GM12878 (cell line): ENCODE data around the gene VSX1. TPM values are rescaled to one million over a fixed set of nuclear protein-coding genes. Genes with fewer than 3 reads are reported as not detected.

Experiments
- ATAC-seq: fragments of 200-7000 bp; cut with Tn5 transposase; 3 replicates; pipeline ENCODE4 v1.9.1; 2020; ENCODE audit warnings: mild to moderate bottlenecking, moderate library complexity
- BruUV-seq: library from RNA; stranded (reverse); fragments of 400-500 nt; replicated peaks from 2 replicates; lab custom pipeline; 2021; lab: Mats Ljungman, UMichigan
- CTCF ChIA-PET: fragments of 300-600 bp; sonication (Branson Sonifier 250); formaldehyde crosslinking; extraction: SDS; loops from one replicate; lab custom pipeline; 2021; ENCODE audit warnings: inconsistent platforms; lab: Yijun Ruan, JAX
- POLR2A ChIA-PET: fragments of 350-600 bp; formaldehyde crosslinking; extraction: SDS; loops from one replicate; lab custom pipeline; 2021; ENCODE audit warnings: inconsistent platforms; lab: Charles Lee
- RAD21 ChIA-PET: fragments of 300-600 bp; sonication (Branson Sonifier 250); formaldehyde crosslinking; loops from one replicate; lab custom pipeline; 2023; ENCODE audit warnings: antibody characterized with exemption; ENCODE audit not compliant: unreplicated experiment; lab: Charles Lee
- SMC1A ChIA-PET: fragments of 300-600 bp; sonication (Branson Sonifier 250); formaldehyde crosslinking; loops from one replicate; lab custom pipeline; 2023; ENCODE audit not compliant: unreplicated experiment, uncharacterized antibody; lab: Charles Lee
- DNase-seq: peaks from one replicate; pipeline ENCODE4 v3.0.0-alpha.2; 2011; ENCODE audit warnings: low read depth, low spot score
- FAIRE-seq: peaks from 3 replicates; lab custom pipeline; 2011; peaks lifted over from hg19 to GRCh38; lab: Jason Lieb, UNC
- H2AFZ ChIP-seq: 2 replicates; pipeline ENCODE4 v1.6.0; 2011; ENCODE audit warnings: low read depth, low read length, control low read depth; ENCODE audit not compliant: control insufficient read depth
- H3K27ac ChIP-seq: 2 replicates; pipeline ENCODE4 v1.5.1; 2011; ENCODE audit warnings: control low read depth; ENCODE audit not compliant: control insufficient read depth, insufficient read depth
- H3K27me3 ChIP-seq, 2 experiments: replicated peaks in 1 of 2; 2 replicates each; pipeline versions ENCODE4 v1.6.0 to v1.6.1; 2011; ENCODE audit warnings: low read length in 1 of 2; ENCODE audit not compliant: control insufficient read depth in 2 of 2, insufficient read depth in 2 of 2
- H3K36me3 ChIP-seq, 2 experiments: 2 replicates each; pipeline ENCODE4 v1.5.1; 2011; ENCODE audit warnings: low read length in 1 of 2; ENCODE audit not compliant: control insufficient read depth in 2 of 2, insufficient read depth in 2 of 2
- H3K4me1 ChIP-seq: 2 replicates; pipeline ENCODE4 v1.6.1; 2011; ENCODE audit warnings: mild to moderate bottlenecking, low read length, moderate library complexity, mixed read lengths; ENCODE audit not compliant: control insufficient read depth, insufficient read depth
- H3K4me2 ChIP-seq: 2 replicates; pipeline ENCODE4 v1.6.0; 2011; ENCODE audit warnings: control low read depth; ENCODE audit not compliant: control insufficient read depth, insufficient read depth
- H3K4me3 ChIP-seq: fragments of 200-600 bp; sonication (generic); 2 replicates; pipeline ENCODE4 v1.5.1; 2016
- H3K79me2 ChIP-seq: 2 replicates; pipeline ENCODE4 v1.6.0; 2011; ENCODE audit warnings: low read length; ENCODE audit not compliant: control insufficient read depth, insufficient read depth
- H3K9ac ChIP-seq: 2 replicates; pipeline ENCODE4 v1.8.0; 2011; ENCODE audit warnings: low read length, control low read depth, mixed read lengths; ENCODE audit not compliant: control insufficient read depth, insufficient read depth
- H3K9me3 ChIP-seq: replicated peaks from 3 replicates; pipeline ENCODE4 v1.5.1; 2011; ENCODE audit warnings: mild to moderate bottlenecking, low read length; ENCODE audit not compliant: control insufficient read depth, insufficient read depth
- H4K20me1 ChIP-seq: 2 replicates; pipeline ENCODE4 v1.6.0; 2011; ENCODE audit not compliant: control insufficient read depth, insufficient read depth
- ATF2 ChIP-seq: IDR thresholded peaks from 2 replicates; pipeline ENCODE4 v1.6.1; 2012; ENCODE audit warnings: low read length, inconsistent platforms
- CUX1 ChIP-seq: IDR thresholded peaks from 2 replicates; pipeline ENCODE4 v1.6.1; 2012; ENCODE audit warnings: improper control_type of control experiment, low read depth, low read length; ENCODE audit not compliant: insufficient replicate concordance
- EP300 ChIP-seq, 2 experiments: fragments of 150-350 bp in 1 of 2; IDR thresholded peaks; 2 replicates each; pipeline ENCODE4 v1.6.1; 2011 to 2012; ENCODE audit warnings: low read depth in 2 of 2, low read length in 2 of 2, borderline replicate concordance in 1 of 2, improper control_type of control experiment in 1 of 2, inconsistent platforms in 1 of 2; ENCODE audit not compliant: control insufficient read depth in 1 of 2
- ESRRA ChIP-seq: IDR thresholded peaks from 2 replicates; pipeline ENCODE4 v1.6.1; 2012; ENCODE audit warnings: mild to moderate bottlenecking, low read length, improper control_type of control experiment
- JUNB ChIP-seq: IDR thresholded peaks from 2 replicates; pipeline ENCODE4 v1.6.1; 2016; ENCODE audit warnings: antibody characterized with exemption, mild to moderate bottlenecking
- KAT2A ChIP-seq: conservative IDR thresholded peaks from 2 replicates; pipeline ENCODE4 v1.6.1; 2011; ENCODE audit warnings: low read depth, low read length; ENCODE audit not compliant: control insufficient read depth
- KDM1A ChIP-seq: fragments of 200-600 bp; sonication (generic); IDR thresholded peaks from 2 replicates; pipeline ENCODE4 v1.6.1; 2016; ENCODE audit warnings: borderline replicate concordance
- MLLT1 ChIP-seq: fragments of 450-650 bp; IDR thresholded peaks from 2 replicates; pipeline ENCODE4 v1.6.1; 2016; ENCODE audit warnings: mild to moderate bottlenecking
- PKNOX1 ChIP-seq: fragments of 450-650 bp; IDR thresholded peaks from 2 replicates; pipeline ENCODE4 v1.6.1; 2016; ENCODE audit warnings: mild to moderate bottlenecking
- POLR2AphosphoS2 ChIP-seq: IDR thresholded peaks from 2 replicates; pipeline ENCODE4 v1.6.1; 2011; ENCODE audit warnings: low read depth, mild to moderate bottlenecking, low read length, improper control_type of control experiment, moderate library complexity
- SIX5 ChIP-seq: IDR thresholded peaks from 2 replicates; pipeline ENCODE4 v1.6.1; 2011; ENCODE audit warnings: mild to moderate bottlenecking, low read depth, low read length, moderate library complexity; ENCODE audit not compliant: severe bottlenecking
- STAT3 ChIP-seq: IDR thresholded peaks from 2 replicates; pipeline ENCODE4 v1.6.1; 2011; ENCODE audit warnings: low read depth, low read length, improper control_type of control experiment
- WGBS: methylation state at CpG from one replicate; pipeline ENCODE4 v1.1.6; 2016; ENCODE audit warnings: low lambda C conversion rate; ENCODE audit not compliant: insufficient replicate concordance, insufficient coverage; ENCODE audit errors: missing lambda C conversion rate; 5-methylcytosine and 5-hydroxymethylcytosine counted together
- in situ Hi-C: fragments of 300-500 bp; cut with MboI; formaldehyde crosslinking; loops from 9 replicates; pipeline ENCODE4 v1.14.3; 2018; ENCODE audit warnings: mixed read lengths
- intact Hi-C: fragments of 100-400 bp; cut with micrococcal nuclease; formaldehyde crosslinking; loops from one replicate; pipeline ENCODE4 v1.14.2; 2022; ENCODE audit not compliant: unreplicated experiment
- polyA plus RNA-seq, 11 experiments: library from polyadenylated mRNA; depleted of rRNA in 4 of 11; unstranded in 6 of 11; stranded (reverse) in 5 of 11; fragments of >200 nt; fragmentation: Nextera tagmentation in 4 of 11; fragmentation: Illumina TruSeq in 1 of 11; extraction: Ambion mirVana in 4 of 11; extraction: Trizol in 1 of 11; gene quantifications; 1 replicate in 1 of 11; 2 replicates in 10 of 11; pipeline versions ENCODE4 v1.2.1 to v1.2.3, GENCODE V29; 2011 to 2016; ENCODE audit warnings: inconsistent platforms in 2 of 11, missing spikeins in 2 of 11, low read depth in 1 of 11
- total RNA-seq, 4 experiments: library from RNA; depleted of rRNA in 3 of 4; stranded (reverse); fragments of >200 nt in 3 of 4; fragmentation: Illumina TruSeq in 1 of 4; extraction: Trizol in 1 of 4; gene quantifications; 2 replicates each; pipeline versions ENCODE4 v1.2.1 to v1.2.3, GENCODE V29; 2013 to 2021

VSX1 gene
- total and polyA plus RNA-seq, 10 of the 15 experiments (the other 5 are each of a cell fraction or from before 2014, with no cell fraction given), result 0.05 TPM; not detected in 9

- under 1% methylated on average over 41 of the region's 56 CpGs for WGBS
- H3K27ac ChIP-seq, result peak within 1 kb of the TSS; percentile 86
- BruUV-seq, result no TSS peak
- H3K4me1 ChIP-seq, result peaks cover 37% of the 10 kb centered on the region
- no peaks in the 10 kb centered on the region for H4K20me1 ChIP-seq
- in situ Hi-C loops, result loop anchor here (10.0 to 25.0 kb wide), 2 partner anchors 347 to 1696 kb away; partner anchors contain the start of genes GINS1, GZF1 and NXT1
- H2AFZ ChIP-seq, result peak within 1 kb of the TSS; percentile 89
- SMC1A ChIA-PET, result interaction anchor here (0.9 to 2.3 kb wide), 5 partner anchors 10 to 341 kb away, joined by 3 to 10 read pairs (median 3); partner anchors contain the start of gene APMAP
- intact Hi-C loops, result no loop called here
- peak; percentile 18 for FAIRE-seq
- H3K9me3 ChIP-seq, result no peaks in the 10 kb centered on the region
- peaks cover 0 to 4% of the 10 kb centered on the region in 2 experiments; a peak in 1 of 4 replicates for H3K27me3 ChIP-seq
- H3K4me3 ChIP-seq, result peak within 1 kb of the TSS; percentile 83
- RAD21 ChIA-PET, result interaction anchor here (1.1 to 9.2 kb wide), 4 partner anchors 10 to 64 kb away, joined by 3 to 87 read pairs (median 6); partner anchors contain the start of gene APMAP
- DNase-seq, result peak; percentile 62
- H3K9ac ChIP-seq, result peak within 1 kb of the TSS; percentile 90
- POLR2A ChIA-PET, result interaction anchor here (0.5 to 1.4 kb wide), 4 partner anchors 25 to 1709 kb away, joined by 3 to 5 read pairs (median 3); no protein-coding TSS in a partner anchor
- H3K4me2 ChIP-seq, result peak within 1 kb of the TSS; percentile 100
- H3K36me3 ChIP-seq, result no peaks in the 10 kb centered on the region
- H3K79me2 ChIP-seq, result peaks cover 21% of the 10 kb centered on the region
- ATAC-seq, result peak; percentile 79
- CTCF ChIA-PET, result interaction anchor here (1.0 to 12.6 kb wide), 4 partner anchors 49 to 341 kb away, joined by 3 to 244 read pairs (median 3); partner anchors contain the start of gene APMAP
- TF ChIP-seq EP300 (IDR thresholded peaks at IDR 0.05; ENCODE audit: borderline replicate concordance in 1 of 2, control insufficient read depth in 1 of 2, low read depth in 2 of 2, low read length in 2 of 2) (no peak), POLR2AphosphoS2 (0 out of 2 replicates have a peak, but pooled peaks have one; percentile 8), CUX1 (no peak), MLLT1 (peak; percentile 42; the same call in 1 of the 2 replicates), STAT3 (no peak), JUNB (no peak), SIX5 (no peak), PKNOX1 (no peak), ESRRA (no peak), ATF2 (no peak), KDM1A (no peak), KAT2A (no peak)
Measured at GRCh38 chr20:25058051-25058846, 23.7 kb downstream of the VSX1 start, which contains the start of gene ACSS1. Gene ACSS1 (minus strand): TSS chr20:25058139. CDS start chr20:25058102, 37 bp downstream.
